GM12875 (cell line): Measurements from ENCODE around the gene NAV2.
"Not testable (repeated sequence)": the region's sequence is repeated elsewhere in the genome, so short reads cannot be mapped to it uniquely, and the experiment has no call there.

ENCODE experiments used
- H3K4me3 ChIP-seq: one replicate; pipeline ENCODE4 v1.5.1; 2011; ENCODE audit warnings: low read depth, low read length, control low read depth
- TF ChIP-seq, protein P1 (sequence below): IDR thresholded peaks from 2 replicates; pipeline ENCODE4 v1.5.1; 2011; ENCODE audit warnings: low read depth, mild to moderate bottlenecking, control low read depth, inconsistent platforms, low read length, moderate library complexity, borderline replicate concordance; ENCODE audit not compliant: insufficient read depth

NAV2 gene

DNA sequence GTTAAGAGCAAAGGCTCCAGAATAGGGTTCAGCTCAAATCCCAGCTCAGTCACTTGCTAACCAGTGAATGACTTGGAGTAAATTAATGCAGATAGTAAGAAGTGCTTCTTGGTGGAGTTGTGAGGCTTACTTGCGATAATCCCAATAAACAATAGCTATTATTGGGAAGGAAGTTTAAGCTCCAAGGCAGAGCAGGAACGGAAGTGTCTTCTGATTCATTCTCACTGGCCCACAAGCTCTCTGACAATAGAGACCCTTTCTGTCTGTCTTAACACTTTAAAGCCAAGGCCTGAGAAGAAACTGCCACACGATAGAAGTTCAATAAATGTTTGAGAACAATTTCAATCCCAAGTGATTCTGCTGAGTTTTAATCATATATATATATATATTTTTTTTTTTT lies 292.2 kb downstream of the NAV2 start:
- H3K4me3 ChIP-seq = no peak overlapping the region
- TF ChIP-seq, protein P1, sequence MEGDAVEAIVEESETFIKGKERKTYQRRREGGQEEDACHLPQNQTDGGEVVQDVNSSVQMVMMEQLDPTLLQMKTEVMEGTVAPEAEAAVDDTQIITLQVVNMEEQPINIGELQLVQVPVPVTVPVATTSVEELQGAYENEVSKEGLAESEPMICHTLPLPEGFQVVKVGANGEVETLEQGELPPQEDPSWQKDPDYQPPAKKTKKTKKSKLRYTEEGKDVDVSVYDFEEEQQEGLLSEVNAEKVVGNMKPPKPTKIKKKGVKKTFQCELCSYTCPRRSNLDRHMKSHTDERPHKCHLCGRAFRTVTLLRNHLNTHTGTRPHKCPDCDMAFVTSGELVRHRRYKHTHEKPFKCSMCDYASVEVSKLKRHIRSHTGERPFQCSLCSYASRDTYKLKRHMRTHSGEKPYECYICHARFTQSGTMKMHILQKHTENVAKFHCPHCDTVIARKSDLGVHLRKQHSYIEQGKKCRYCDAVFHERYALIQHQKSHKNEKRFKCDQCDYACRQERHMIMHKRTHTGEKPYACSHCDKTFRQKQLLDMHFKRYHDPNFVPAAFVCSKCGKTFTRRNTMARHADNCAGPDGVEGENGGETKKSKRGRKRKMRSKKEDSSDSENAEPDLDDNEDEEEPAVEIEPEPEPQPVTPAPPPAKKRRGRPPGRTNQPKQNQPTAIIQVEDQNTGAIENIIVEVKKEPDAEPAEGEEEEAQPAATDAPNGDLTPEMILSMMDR = no peak

DNA sequence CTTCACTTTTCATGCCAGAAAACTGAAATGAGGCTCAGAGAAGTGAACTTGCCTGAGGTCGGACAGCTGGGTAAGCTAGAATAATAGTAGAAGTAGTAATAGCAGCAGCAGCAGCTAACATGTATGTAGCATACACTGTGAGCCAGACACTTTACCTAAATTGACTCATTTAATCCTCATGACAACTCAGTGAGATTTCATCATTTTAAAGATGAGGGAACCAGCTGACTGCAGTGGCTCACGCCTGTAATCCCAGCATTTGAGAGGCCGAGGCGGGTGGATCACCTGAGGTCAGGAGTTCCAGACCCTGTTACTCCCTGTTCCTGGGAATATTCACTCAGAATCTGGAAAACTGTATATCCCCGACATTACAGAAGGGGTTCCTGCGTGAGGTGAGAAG lies 293.1 kb downstream of the NAV2 start:
- TF ChIP-seq, protein P1 = no peak
- no peak overlapping the region for H3K4me3 ChIP-seq

DNA sequence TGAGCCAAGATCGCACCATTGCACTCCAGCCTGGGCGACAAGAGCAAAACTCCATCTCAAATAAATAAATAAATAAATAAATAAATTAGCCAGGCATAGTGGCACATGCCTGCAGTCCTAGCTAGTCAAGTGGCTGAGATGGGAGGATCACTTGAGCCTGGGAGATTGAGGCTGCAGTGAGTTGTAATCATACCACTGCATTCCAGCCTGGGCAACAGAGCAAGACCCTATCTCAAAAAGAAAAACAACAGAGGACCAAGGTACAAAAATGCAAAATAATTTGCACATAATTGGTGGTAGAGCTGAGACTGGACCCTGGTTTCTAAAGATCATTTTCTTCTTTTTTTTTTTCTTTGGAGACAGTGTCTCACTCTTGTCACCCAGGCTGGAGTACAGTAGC lies 294.0 kb downstream of the NAV2 start:
- H3K4me3 ChIP-seq = not testable (repeated sequence)

DNA sequence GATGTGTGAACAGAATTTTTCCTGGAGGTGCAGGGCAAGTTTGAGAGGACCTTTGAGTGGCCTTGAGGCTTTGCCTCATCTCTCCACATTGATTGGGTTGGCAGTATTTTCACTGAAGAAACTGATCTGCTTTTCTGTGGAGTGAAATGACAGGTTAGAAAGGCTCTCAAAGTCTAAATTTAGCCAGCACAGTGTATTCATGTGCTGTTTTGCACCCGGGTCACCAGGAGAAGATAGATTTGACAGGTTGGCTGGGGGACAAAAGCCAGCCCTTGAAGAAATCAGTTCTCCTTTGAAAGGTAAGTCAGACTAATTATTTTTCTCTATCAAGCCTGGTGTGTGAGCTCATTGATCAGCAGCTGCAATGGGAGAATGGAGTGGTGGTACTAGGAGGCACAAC lies 294.7 kb downstream of the NAV2 start:
- H3K4me3 ChIP-seq = no peak overlapping the region
- TF ChIP-seq, protein P1 = no peak

DNA sequence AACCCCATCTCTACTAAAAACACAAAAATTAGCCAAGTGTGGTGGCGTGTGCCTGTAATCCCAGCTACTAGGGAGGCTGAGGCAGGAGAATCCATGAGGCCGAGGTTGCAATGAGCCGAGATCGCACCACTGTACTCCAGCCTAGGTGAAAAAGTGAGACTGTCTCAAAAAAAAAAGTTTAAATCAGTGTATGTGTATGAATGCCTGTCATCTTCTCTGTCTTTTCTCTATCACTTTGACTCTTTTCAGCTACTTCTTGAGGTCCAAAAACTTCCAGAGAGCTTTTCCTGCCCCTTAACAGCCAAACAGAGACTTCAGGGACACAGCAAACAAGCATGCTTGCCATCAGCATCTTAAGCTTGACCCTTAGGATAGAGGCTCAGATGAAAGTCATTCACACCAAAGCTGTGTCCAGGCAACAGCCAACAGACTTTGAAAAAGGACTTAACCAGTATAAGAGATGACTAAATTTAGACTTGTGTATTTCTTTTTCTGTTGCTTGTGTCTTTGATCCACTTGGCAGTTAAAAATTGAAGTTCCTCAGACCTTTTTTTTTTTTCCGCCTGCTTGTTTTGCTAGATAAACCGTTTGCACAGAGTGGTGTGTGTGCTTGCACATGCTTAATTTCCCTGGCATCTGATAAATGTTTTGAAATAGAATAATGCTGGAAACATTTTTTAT lies 295.7 kb downstream of the NAV2 start:
- H3K4me3 ChIP-seq = no peak overlapping the region
- TF ChIP-seq, protein P1 = no peak

DNA sequence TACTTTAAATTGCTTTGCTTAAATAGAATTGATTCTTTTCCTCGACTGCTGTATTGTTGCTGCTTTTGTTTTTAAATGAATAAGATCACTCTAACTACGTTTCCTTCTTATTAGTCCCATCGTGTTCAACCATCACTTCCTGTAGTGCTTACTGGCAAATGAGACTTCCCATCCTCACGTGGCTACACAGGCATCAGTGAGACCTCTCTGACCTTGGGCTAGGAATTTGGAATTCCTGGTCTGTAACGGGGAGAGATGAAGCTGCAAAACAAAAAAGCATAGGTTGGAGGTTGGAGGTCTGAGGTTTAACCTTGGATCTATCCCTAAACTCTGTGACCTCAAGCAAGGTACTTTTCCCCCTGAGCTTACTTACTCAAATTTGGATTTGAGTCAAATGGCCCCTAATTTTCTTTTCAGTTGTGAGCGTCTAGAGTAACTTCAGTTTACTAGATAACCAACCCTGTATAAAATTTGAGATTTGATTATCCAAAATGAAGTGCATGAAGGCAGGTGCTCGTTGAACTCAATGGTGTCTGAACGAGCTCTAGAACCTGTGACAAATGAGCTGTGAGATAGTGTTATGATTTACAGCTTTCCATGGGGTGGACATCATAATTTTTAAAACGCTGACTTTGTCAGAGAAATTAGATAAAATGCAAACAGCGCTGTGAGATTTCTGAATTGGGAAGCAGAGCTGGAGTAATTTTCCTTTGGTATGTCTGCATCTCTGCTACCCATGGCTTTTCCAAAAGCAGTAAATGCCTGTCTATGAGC lies 296.4 kb downstream of the NAV2 start:
- TF ChIP-seq, protein P1 = no peak
- no peak overlapping the region for H3K4me3 ChIP-seq

DNA sequence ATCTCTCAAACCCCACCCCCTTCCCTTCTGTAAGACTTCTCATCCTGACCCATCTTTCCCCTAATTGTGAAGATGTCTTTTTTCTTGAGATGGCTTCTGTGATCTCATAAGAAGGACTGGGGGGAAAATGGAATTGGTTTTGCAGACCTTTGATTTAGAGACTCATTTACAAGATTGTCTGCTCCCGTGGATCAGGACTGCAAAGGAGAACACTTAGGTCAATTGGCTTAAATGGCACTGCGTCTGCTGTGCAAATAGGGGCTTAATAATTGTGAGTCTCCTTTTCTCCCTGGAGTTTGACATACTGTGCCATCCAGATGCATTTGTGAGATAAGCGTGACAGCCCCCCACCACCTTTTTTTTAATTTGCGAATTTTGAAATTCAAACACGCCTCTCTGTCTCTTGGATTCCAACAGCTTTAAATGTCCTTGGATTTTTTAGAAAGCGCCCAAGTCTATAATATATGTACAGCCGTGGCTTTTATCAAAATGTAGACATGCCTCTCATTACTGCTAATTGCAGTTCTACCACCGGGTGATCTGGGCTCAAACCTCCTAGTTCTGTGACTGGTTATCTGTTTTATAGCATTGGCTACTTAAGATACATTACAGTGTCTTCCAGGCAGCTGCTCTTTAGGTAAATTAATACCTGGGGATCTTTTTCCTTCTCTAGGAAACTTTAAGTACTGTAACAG lies 297.7 kb downstream of the NAV2 start:
- TF ChIP-seq, protein P1 = no peak
- H3K4me3 ChIP-seq = no peak overlapping the region
